Myocyte (in vitro differentiated cells): ENCODE data around the gene GLB1L2. TPM values are rescaled to one million over a fixed set of nuclear protein-coding genes. Genes with fewer than 3 reads are reported as not detected.

Experiments
- DNase-seq: peaks from one replicate; pipeline ENCODE4 v3.0.0-alpha.2; 2012; ENCODE audit warnings: low read depth
- total RNA-seq: library from RNA; depleted of rRNA; stranded (reverse); fragments of >200 nt; gene quantifications from 2 replicates; pipeline ENCODE4 v1.2.3, GENCODE V29; 2014

The GLB1L2 gene
- total RNA-seq, 1 donor from 2014 or later = not detected

DNA sequence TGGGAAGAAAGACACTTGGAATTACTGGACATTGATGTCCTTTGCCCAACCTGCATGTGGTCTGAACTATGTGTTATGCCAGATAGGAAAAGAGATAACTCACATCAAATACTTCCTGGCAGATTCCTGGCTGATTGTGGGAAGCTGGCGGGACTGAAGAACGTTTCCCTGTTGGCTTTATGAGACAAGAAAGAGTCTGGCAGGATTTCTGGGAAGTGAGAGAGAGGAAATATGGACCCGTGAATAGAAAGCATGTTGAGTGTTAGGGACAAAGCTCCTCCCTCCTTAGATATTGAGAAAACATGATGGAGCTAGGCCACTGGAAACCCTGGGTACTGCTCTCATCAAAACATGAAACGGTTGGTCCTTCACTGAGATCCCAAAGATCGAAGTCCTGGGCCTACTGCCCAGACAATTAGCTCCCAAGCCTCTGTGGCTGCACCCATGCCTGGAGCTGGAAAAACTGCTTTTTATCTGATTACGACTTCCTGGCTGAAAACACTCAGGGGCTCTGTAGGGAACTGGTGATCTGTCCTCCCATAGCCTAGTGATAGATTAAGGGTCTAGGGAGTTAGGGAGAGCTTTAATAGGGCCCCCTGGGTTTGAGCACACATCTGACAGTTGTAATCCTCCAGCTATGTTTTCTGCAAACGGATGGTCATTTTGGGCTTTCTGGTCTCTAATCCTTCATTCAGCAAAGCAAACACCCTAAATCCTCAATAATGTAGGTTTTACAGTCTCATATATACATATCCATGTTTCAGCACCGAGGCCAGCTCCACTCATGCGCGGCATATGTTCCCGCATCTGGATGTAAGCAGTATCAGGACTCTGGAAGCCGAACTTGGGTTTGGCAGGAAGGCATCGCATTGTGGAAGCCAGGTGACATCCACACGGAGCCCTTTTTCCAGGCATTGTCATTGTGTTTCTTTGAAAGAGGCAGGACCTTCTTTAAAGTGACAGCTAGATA, 86.4 kb downstream of the GLB1L2 start:
- DNase-seq = no peak

DNA sequence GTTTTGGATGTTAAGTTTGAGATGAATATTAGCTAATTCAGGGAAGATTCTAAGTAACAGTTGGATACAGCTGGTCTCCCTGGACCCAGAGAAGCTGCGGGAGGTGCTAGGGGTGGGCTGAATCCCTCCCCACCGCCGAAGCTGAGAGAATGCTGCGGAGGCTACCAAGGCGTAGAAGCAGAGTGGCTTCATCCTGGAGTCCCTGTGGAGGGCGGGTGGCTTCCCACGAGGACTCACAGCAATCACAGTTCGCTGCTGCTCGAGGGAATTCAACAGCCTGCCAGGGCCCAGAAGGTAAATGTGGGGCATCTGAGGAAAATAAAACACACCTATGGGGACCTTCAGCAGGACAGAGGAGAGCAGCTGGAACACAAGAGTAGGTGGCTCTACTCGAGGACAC, 91.3 kb downstream of the GLB1L2 start:
- no peak for DNase-seq

DNA sequence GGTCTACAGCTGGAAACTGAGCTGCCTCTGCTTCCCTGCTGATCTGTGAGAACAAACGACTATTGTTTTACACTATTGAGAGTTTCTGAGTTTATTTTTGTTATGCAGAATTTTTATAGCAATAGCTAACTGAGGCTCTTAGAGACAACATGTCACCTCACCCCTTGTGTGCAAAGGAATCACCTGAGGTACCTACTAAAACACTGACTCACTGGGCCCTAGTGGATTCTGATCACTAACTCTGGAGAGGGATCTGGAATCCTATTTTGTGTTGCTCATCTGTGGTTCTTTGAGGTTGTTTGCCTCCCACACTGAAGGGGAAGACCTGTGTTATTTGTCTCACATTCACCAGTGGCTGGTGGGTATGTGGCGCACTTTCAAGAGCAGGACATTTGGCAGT, 93.6 kb downstream of the GLB1L2 start:
- DNase-seq = no peak

Other genes with a start within 250 kb of the GLB1L2 start
- 13.9 and 14.0 TPM in 2 replicates for gene NCAPD3, start 108.0 kb upstream of the GLB1L2 start, total RNA-seq
- 40.5 and 42.5 TPM in 2 replicates for gene VPS26B, start 107.3 kb upstream of the GLB1L2 start, total RNA-seq
- gene THYN1, start 78.6 kb upstream of the GLB1L2 start, total RNA-seq = 39.8 and 41.1 TPM in 2 replicates
- gene ACAD8, start 78.4 kb upstream of the GLB1L2 start, total RNA-seq = 29.7 and 39.5 TPM in 2 replicates
- not detected in 2 replicates for gene GLB1L3, start 55.6 kb upstream of the GLB1L2 start, total RNA-seq
- gene B3GAT1, start 80.3 kb downstream of the GLB1L2 start, total RNA-seq = not detected in 2 replicates